K562 (cell line): Measurements from ENCODE around the gene MYB. TPM values are rescaled to one million over a fixed set of nuclear protein-coding genes. Genes with fewer than 3 reads are reported as not detected.

Experiments
- ARHGAP35 ChIP-seq: fragments of 450-650 bp; IDR thresholded peaks from 2 replicates; pipeline ENCODE4 v1.6.1; 2018; ENCODE audit not compliant: partially characterized antibody
- ELF1 ChIP-seq: fragments of 200-800 bp; sonication (Bioruptor generic); IDR thresholded peaks from 2 replicates; pipeline ENCODE4 v1.6.1; 2016; ENCODE audit warnings: missing genetic modification characterization, missing compliant biosample characterization
- GABPB1 ChIP-seq: sonication (generic); formaldehyde crosslinking; IDR thresholded peaks from 2 replicates; pipeline ENCODE4 v1.8.0; 2022; ENCODE audit warnings: mild to moderate bottlenecking, missing genetic modification reagents
- HSF4 ChIP-seq: fragments of 250-450 bp; sonication (Bioruptor Pico); IDR thresholded peaks from 2 replicates; pipeline ENCODE4 v2.1.2; 2022; ENCODE audit warnings: mild to moderate bottlenecking, moderate library complexity, borderline replicate concordance
- KAT2B ChIP-seq: IDR thresholded peaks from one replicate; pipeline ENCODE4 v1.6.1; 2012; ENCODE audit warnings: low read depth, mild to moderate bottlenecking, control low read depth, inconsistent platforms, low read length, moderate library complexity
- NONO ChIP-seq, 2 experiments: fragments of 200-400 bp in 1 of 2; fragments of 450-650 bp in 1 of 2; formaldehyde crosslinking in 1 of 2; IDR thresholded peaks; 2 replicates each; pipeline ENCODE4 v1.6.1; 2017; ENCODE audit warnings: low read depth in 2 of 2, mild to moderate bottlenecking in 2 of 2, moderate library complexity in 2 of 2, low read length in 1 of 2
- OTX1 ChIP-seq: fragments of 450-650 bp; formaldehyde crosslinking; IDR thresholded peaks from 2 replicates; pipeline ENCODE4 v1.4.0; 2022; ENCODE audit warnings: mild to moderate bottlenecking
- TAL1 ChIP-seq: fragments of 450-650 bp; IDR thresholded peaks from 2 replicates; pipeline ENCODE4 v1.6.1; 2016; ENCODE audit warnings: mild to moderate bottlenecking
- XRCC3 ChIP-seq: fragments of 450-650 bp; IDR thresholded peaks from 2 replicates; pipeline ENCODE4 v1.6.1; 2017; ENCODE audit warnings: mild to moderate bottlenecking, moderate library complexity
- ZBTB17 ChIP-seq: fragments of 450-650 bp; formaldehyde crosslinking; IDR thresholded peaks from 2 replicates; pipeline ENCODE4 v1.4.0; 2020; ENCODE audit warnings: mild to moderate bottlenecking
- ZBTB7A ChIP-seq: IDR thresholded peaks from 2 replicates; pipeline ENCODE4 v1.6.1; 2011; ENCODE audit warnings: low read depth, mild to moderate bottlenecking, low read length, moderate library complexity, borderline replicate concordance; ENCODE audit not compliant: control insufficient read depth
- ZNF3 ChIP-seq: fragments of 250-450 bp; sonication (Bioruptor Pico); IDR thresholded peaks from 2 replicates; pipeline ENCODE4 v1.5.0; 2021; ENCODE audit warnings: mild to moderate bottlenecking, moderate library complexity
- ZNF696 ChIP-seq: fragments of 250-450 bp; sonication (Bioruptor Pico); conservative IDR thresholded peaks from 2 replicates; pipeline ENCODE4 v1.4.0; 2020; ENCODE audit warnings: mild to moderate bottlenecking, moderate library complexity
- ZNF707 ChIP-seq: fragments of 250-450 bp; sonication (Bioruptor Pico); conservative IDR thresholded peaks from 2 replicates; pipeline ENCODE4 v1.8.0; 2022; ENCODE audit warnings: inconsistent platforms, mild to moderate bottlenecking, moderate library complexity
- polyA plus RNA-seq, 8 experiments: library from polyadenylated mRNA; depleted of rRNA in 4 of 8; stranded (reverse) in 5 of 8; unstranded in 3 of 8; fragments of >200 nt; fragmentation: Nextera tagmentation in 2 of 8; fragmentation: Illumina TruSeq in 1 of 8; extraction: Ambion mirVana in 2 of 8; extraction: Trizol in 1 of 8; gene quantifications; 2 replicates each; pipeline versions ENCODE4 v1.2.1 to v1.2.3, GENCODE V29; 2011 to 2014; ENCODE audit warnings: inconsistent platforms in 1 of 8, missing spikeins in 1 of 8
- total RNA-seq, 7 experiments: library from RNA; depleted of rRNA in 6 of 7; stranded (reverse); fragments of >200 nt in 6 of 7; fragmentation: Illumina TruSeq in 2 of 7; extraction: Trizol in 2 of 7; gene quantifications; 2 replicates each; pipeline versions ENCODE4 v1.2.1 to v1.2.3, GENCODE V29; 2011 to 2021; ENCODE audit warnings: low replicate concordance in 1 of 7
- TF ChIP-seq, protein P1 (sequence below): fragments of 450-650 bp; IDR thresholded peaks from 2 replicates; pipeline ENCODE4 v1.6.1; 2016; ENCODE audit warnings: mild to moderate bottlenecking, moderate library complexity

Gene MYB
- total and polyA plus RNA-seq, 9 of the 15 experiments (the other 6 are each of a cell fraction or from before 2014, with no cell fraction given) = 35.8 to 218 (median 140) TPM

DNA sequence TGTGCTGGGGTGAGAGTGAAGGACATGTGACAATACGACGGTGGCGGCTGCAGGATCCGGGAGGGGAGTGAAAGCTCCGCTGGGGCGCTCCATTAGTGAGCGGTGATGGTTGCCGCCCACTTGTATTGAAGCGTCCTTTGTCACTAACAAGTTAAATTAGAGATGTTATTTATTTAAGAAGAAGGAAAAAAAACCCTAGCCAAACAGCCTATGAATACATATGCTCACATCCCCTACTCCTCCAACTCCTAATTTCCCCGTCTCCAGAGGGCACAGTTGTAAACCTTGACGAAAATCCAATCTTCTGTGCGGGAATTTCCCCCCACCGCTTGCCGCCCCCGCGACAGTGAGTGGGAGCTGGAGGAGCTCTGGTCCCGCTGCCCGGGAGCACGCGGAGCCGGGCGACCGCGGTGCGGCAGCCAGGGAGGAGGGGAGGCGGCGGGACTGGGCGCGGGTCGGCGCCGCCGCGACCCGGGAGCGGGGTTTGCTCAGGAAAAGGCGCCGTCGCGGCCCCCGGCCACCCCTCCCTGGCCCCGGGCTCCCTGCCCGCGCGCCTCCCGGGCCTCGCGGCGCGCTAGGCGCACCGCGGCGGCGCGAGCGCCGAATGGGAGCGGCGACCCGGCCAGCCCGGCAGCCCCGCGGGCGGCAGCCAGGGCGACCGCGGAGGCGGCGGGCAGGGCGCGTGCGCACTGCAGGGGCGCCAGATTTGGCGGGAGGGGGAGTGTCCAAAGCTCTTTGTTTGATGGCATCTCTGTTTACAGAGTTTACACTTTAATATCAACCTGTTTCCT lies at the start of gene MYB (continued):
- TF ChIP-seq, protein P1, sequence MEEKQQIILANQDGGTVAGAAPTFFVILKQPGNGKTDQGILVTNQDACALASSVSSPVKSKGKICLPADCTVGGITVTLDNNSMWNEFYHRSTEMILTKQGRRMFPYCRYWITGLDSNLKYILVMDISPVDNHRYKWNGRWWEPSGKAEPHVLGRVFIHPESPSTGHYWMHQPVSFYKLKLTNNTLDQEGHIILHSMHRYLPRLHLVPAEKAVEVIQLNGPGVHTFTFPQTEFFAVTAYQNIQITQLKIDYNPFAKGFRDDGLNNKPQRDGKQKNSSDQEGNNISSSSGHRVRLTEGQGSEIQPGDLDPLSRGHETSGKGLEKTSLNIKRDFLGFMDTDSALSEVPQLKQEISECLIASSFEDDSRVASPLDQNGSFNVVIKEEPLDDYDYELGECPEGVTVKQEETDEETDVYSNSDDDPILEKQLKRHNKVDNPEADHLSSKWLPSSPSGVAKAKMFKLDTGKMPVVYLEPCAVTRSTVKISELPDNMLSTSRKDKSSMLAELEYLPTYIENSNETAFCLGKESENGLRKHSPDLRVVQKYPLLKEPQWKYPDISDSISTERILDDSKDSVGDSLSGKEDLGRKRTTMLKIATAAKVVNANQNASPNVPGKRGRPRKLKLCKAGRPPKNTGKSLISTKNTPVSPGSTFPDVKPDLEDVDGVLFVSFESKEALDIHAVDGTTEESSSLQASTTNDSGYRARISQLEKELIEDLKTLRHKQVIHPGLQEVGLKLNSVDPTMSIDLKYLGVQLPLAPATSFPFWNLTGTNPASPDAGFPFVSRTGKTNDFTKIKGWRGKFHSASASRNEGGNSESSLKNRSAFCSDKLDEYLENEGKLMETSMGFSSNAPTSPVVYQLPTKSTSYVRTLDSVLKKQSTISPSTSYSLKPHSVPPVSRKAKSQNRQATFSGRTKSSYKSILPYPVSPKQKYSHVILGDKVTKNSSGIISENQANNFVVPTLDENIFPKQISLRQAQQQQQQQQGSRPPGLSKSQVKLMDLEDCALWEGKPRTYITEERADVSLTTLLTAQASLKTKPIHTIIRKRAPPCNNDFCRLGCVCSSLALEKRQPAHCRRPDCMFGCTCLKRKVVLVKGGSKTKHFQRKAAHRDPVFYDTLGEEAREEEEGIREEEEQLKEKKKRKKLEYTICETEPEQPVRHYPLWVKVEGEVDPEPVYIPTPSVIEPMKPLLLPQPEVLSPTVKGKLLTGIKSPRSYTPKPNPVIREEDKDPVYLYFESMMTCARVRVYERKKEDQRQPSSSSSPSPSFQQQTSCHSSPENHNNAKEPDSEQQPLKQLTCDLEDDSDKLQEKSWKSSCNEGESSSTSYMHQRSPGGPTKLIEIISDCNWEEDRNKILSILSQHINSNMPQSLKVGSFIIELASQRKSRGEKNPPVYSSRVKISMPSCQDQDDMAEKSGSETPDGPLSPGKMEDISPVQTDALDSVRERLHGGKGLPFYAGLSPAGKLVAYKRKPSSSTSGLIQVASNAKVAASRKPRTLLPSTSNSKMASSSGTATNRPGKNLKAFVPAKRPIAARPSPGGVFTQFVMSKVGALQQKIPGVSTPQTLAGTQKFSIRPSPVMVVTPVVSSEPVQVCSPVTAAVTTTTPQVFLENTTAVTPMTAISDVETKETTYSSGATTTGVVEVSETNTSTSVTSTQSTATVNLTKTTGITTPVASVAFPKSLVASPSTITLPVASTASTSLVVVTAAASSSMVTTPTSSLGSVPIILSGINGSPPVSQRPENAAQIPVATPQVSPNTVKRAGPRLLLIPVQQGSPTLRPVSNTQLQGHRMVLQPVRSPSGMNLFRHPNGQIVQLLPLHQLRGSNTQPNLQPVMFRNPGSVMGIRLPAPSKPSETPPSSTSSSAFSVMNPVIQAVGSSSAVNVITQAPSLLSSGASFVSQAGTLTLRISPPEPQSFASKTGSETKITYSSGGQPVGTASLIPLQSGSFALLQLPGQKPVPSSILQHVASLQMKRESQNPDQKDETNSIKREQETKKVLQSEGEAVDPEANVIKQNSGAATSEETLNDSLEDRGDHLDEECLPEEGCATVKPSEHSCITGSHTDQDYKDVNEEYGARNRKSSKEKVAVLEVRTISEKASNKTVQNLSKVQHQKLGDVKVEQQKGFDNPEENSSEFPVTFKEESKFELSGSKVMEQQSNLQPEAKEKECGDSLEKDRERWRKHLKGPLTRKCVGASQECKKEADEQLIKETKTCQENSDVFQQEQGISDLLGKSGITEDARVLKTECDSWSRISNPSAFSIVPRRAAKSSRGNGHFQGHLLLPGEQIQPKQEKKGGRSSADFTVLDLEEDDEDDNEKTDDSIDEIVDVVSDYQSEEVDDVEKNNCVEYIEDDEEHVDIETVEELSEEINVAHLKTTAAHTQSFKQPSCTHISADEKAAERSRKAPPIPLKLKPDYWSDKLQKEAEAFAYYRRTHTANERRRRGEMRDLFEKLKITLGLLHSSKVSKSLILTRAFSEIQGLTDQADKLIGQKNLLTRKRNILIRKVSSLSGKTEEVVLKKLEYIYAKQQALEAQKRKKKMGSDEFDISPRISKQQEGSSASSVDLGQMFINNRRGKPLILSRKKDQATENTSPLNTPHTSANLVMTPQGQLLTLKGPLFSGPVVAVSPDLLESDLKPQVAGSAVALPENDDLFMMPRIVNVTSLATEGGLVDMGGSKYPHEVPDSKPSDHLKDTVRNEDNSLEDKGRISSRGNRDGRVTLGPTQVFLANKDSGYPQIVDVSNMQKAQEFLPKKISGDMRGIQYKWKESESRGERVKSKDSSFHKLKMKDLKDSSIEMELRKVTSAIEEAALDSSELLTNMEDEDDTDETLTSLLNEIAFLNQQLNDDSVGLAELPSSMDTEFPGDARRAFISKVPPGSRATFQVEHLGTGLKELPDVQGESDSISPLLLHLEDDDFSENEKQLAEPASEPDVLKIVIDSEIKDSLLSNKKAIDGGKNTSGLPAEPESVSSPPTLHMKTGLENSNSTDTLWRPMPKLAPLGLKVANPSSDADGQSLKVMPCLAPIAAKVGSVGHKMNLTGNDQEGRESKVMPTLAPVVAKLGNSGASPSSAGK = no peak
- TF ChIP-seq ZNF3 (no peak), ELF1 (tag) (no peak), KAT2B (no peak), XRCC3 (no peak), ARHGAP35 (no peak), OTX1 (CRISPR knock-in tag) (no peak), TAL1 (no peak), NONO (IDR thresholded peaks at IDR 0.05; ENCODE audit: low read depth in 2 of 2, low read length in 1 of 2) (peak; percentile 32 to 77; a peak in 1 of 4 replicates), ZNF707 (peak; percentile 37; the same call in 1 of the 2 replicates), ZNF696 (no peak), HSF4 (CRISPR knock-in tag) (no peak), GABPB1 (CRISPR knock-in tag) (no peak), ZBTB17 (peak; percentile 44; the same call in 1 of the 2 replicates), ZBTB7A (peak; percentile 14; the same call in 1 of the 2 replicates)
- TF ChIP-seq, all 486 proteins: peak for 74
